ENCODE measurements around the gene PRKG1. TPM values are rescaled to one million over a fixed set of nuclear protein-coding genes. Genes with fewer than 3 reads are reported as not detected.

Gene PRKG1
- total RNA-seq, 1 experiment from 2014 or later = 16.5 TPM

DNA sequence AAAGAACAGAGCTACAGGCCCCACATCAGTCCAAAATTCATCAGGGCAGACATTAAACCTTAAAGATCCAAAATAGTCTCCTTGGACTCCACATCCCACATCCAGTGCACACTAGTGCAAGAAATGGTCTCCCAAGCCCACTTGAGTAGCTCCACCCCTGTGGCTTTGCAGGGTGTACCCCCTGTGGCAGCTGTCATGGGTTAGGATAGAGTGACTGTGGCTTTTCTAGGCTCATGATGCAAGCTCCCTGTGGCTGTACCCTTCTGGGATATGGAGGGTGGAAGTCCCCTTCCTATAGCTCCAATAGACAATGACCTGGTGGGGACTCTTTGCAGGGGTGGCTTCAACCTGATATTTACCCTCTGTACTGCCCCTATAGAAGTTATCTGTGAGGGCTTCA, 1111.0 kb downstream of the PRKG1 start:
- CTCF ChIA-PET = no interaction called here
- no peak for ATAC-seq
- Mint-ChIP-seq H3K4me1 (peaks cover 25% of the 10 kb centered on the region), H3K36me3 (peaks cover 12% of the 10 kb centered on the region), H3K27me3 (ENCODE audit: low read depth) (no peaks in the 10 kb centered on the region), H3K27ac (no peak overlapping the region), H3K4me3 (no peak overlapping the region), H3K9me3 (peaks cover 19% of the 10 kb centered on the region)
- POLR2A ChIA-PET = no interaction called here
- TF ChIP-seq, protein P1, sequence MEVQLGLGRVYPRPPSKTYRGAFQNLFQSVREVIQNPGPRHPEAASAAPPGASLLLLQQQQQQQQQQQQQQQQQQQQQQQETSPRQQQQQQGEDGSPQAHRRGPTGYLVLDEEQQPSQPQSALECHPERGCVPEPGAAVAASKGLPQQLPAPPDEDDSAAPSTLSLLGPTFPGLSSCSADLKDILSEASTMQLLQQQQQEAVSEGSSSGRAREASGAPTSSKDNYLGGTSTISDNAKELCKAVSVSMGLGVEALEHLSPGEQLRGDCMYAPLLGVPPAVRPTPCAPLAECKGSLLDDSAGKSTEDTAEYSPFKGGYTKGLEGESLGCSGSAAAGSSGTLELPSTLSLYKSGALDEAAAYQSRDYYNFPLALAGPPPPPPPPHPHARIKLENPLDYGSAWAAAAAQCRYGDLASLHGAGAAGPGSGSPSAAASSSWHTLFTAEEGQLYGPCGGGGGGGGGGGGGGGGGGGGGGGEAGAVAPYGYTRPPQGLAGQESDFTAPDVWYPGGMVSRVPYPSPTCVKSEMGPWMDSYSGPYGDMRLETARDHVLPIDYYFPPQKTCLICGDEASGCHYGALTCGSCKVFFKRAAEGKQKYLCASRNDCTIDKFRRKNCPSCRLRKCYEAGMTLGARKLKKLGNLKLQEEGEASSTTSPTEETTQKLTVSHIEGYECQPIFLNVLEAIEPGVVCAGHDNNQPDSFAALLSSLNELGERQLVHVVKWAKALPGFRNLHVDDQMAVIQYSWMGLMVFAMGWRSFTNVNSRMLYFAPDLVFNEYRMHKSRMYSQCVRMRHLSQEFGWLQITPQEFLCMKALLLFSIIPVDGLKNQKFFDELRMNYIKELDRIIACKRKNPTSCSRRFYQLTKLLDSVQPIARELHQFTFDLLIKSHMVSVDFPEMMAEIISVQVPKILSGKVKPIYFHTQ (CRISPR knock-in tag; IDR thresholded peaks at IDR 0.05) = no peak
- TF ChIP-seq, protein P2, sequence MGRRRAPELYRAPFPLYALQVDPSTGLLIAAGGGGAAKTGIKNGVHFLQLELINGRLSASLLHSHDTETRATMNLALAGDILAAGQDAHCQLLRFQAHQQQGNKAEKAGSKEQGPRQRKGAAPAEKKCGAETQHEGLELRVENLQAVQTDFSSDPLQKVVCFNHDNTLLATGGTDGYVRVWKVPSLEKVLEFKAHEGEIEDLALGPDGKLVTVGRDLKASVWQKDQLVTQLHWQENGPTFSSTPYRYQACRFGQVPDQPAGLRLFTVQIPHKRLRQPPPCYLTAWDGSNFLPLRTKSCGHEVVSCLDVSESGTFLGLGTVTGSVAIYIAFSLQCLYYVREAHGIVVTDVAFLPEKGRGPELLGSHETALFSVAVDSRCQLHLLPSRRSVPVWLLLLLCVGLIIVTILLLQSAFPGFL (CRISPR knock-in tag; IDR thresholded peaks at IDR 0.05; ENCODE audit: borderline replicate concordance) = no peak
- TF ChIP-seq, protein P3, sequence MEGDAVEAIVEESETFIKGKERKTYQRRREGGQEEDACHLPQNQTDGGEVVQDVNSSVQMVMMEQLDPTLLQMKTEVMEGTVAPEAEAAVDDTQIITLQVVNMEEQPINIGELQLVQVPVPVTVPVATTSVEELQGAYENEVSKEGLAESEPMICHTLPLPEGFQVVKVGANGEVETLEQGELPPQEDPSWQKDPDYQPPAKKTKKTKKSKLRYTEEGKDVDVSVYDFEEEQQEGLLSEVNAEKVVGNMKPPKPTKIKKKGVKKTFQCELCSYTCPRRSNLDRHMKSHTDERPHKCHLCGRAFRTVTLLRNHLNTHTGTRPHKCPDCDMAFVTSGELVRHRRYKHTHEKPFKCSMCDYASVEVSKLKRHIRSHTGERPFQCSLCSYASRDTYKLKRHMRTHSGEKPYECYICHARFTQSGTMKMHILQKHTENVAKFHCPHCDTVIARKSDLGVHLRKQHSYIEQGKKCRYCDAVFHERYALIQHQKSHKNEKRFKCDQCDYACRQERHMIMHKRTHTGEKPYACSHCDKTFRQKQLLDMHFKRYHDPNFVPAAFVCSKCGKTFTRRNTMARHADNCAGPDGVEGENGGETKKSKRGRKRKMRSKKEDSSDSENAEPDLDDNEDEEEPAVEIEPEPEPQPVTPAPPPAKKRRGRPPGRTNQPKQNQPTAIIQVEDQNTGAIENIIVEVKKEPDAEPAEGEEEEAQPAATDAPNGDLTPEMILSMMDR (IDR thresholded peaks at IDR 0.05) = no peak
- TF ChIP-seq NFYB (CRISPR knock-in tag; conservative IDR thresholded peaks at IDR 0.05; ENCODE audit: low read depth) (no peak), SOX15 (CRISPR knock-in tag; IDR thresholded peaks at IDR 0.05) (no peak), MXD4 (CRISPR knock-in tag; IDR thresholded peaks at IDR 0.05; ENCODE audit: borderline replicate concordance) (no peak), NR1H2 (CRISPR knock-in tag; IDR thresholded peaks at IDR 0.05) (no peak), NR2C2 (CRISPR knock-in tag; IDR thresholded peaks at IDR 0.05) (no peak)
- TF ChIP-seq, protein P4, sequence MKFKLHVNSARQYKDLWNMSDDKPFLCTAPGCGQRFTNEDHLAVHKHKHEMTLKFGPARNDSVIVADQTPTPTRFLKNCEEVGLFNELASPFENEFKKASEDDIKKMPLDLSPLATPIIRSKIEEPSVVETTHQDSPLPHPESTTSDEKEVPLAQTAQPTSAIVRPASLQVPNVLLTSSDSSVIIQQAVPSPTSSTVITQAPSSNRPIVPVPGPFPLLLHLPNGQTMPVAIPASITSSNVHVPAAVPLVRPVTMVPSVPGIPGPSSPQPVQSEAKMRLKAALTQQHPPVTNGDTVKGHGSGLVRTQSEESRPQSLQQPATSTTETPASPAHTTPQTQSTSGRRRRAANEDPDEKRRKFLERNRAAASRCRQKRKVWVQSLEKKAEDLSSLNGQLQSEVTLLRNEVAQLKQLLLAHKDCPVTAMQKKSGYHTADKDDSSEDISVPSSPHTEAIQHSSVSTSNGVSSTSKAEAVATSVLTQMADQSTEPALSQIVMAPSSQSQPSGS (CRISPR knock-in tag; IDR thresholded peaks at IDR 0.05; ENCODE audit: borderline replicate concordance, low read depth) = no peak
- TF ChIP-seq, protein P5, sequence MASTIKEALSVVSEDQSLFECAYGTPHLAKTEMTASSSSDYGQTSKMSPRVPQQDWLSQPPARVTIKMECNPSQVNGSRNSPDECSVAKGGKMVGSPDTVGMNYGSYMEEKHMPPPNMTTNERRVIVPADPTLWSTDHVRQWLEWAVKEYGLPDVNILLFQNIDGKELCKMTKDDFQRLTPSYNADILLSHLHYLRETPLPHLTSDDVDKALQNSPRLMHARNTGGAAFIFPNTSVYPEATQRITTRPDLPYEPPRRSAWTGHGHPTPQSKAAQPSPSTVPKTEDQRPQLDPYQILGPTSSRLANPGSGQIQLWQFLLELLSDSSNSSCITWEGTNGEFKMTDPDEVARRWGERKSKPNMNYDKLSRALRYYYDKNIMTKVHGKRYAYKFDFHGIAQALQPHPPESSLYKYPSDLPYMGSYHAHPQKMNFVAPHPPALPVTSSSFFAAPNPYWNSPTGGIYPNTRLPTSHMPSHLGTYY (CRISPR knock-in tag; IDR thresholded peaks at IDR 0.05) = no peak
- TF ChIP-seq, protein P6, sequence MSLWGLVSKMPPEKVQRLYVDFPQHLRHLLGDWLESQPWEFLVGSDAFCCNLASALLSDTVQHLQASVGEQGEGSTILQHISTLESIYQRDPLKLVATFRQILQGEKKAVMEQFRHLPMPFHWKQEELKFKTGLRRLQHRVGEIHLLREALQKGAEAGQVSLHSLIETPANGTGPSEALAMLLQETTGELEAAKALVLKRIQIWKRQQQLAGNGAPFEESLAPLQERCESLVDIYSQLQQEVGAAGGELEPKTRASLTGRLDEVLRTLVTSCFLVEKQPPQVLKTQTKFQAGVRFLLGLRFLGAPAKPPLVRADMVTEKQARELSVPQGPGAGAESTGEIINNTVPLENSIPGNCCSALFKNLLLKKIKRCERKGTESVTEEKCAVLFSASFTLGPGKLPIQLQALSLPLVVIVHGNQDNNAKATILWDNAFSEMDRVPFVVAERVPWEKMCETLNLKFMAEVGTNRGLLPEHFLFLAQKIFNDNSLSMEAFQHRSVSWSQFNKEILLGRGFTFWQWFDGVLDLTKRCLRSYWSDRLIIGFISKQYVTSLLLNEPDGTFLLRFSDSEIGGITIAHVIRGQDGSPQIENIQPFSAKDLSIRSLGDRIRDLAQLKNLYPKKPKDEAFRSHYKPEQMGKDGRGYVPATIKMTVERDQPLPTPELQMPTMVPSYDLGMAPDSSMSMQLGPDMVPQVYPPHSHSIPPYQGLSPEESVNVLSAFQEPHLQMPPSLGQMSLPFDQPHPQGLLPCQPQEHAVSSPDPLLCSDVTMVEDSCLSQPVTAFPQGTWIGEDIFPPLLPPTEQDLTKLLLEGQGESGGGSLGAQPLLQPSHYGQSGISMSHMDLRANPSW (CRISPR knock-in tag; conservative IDR thresholded peaks at IDR 0.05; ENCODE audit: low read depth) = no peak
- TF ChIP-seq, protein P7, sequence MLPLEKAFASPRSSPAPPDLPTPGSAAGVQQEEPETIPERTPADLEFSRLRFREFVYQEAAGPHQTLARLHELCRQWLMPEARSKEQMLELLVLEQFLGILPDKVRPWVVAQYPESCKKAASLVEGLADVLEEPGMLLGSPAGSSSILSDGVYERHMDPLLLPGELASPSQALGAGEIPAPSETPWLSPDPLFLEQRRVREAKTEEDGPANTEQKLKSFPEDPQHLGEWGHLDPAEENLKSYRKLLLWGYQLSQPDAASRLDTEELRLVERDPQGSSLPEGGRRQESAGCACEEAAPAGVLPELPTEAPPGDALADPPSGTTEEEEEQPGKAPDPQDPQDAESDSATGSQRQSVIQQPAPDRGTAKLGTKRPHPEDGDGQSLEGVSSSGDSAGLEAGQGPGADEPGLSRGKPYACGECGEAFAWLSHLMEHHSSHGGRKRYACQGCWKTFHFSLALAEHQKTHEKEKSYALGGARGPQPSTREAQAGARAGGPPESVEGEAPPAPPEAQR (CRISPR knock-in tag; IDR thresholded peaks at IDR 0.05) = no peak
- DNase-seq (ENCODE audit: low spot score) = no peak

Measured in WTC11 (cell line).